ENCODE results near the gene ARFGAP2. TPM values are rescaled to one million over a fixed set of nuclear protein-coding genes. Genes with fewer than 3 reads are reported as not detected.
A peak's percentile ranks its signal among the peaks of the same experiment; 100 is the strongest.

ARFGAP2 gene
- total and polyA plus RNA-seq, 4 donors, result 51.2 to 140 (median 94.1) TPM

- no peak overlapping the region for H3K27ac ChIP-seq (ENCODE audit: low read depth in 1 of 2, low read length in 1 of 2)
These were observed 18.9 kb downstream of the ARFGAP2 start for GRCh38 chr11:47157805-47158204.

GRCh38 chr11:47156951-47157350 lies 19.7 kb downstream of the ARFGAP2 start:
- Histone ChIP-seq H3K36me3 (ENCODE audit: control insufficient read depth in 4 of 4, insufficient read depth in 4 of 4, low read length in 4 of 4) (peaks cover 0 to 8% (median 1%) of the 10 kb centered on the region in 4 donors), H3K9ac (ENCODE audit: insufficient read depth in 1 of 2, low read length in 2 of 2) (no peak overlapping the region), H3K4me1 (ENCODE audit: control insufficient read depth in 5 of 5, insufficient read depth in 5 of 5, low read length in 5 of 5) (peaks cover 0 to 45% (median 4%) of the 10 kb centered on the region in 5 donors), H3K27me3 (ENCODE audit: control insufficient read depth in 3 of 3, insufficient read depth in 3 of 3, low read length in 2 of 3) (no peaks in the 10 kb centered on the region), H3K9me3 (ENCODE audit: control insufficient read depth in 4 of 4, insufficient read depth in 3 of 4, low read length in 3 of 4) (no peaks in the 10 kb centered on the region), H3K4me3 (no peak overlapping the region), H3K27ac (ENCODE audit: low read depth in 1 of 2, low read length in 1 of 2) (no peak overlapping the region)
- no peak for ATAC-seq (ENCODE audit: insufficient read depth, low FRiP score)
- TF ChIP-seq CTCF (IDR thresholded peaks at IDR 0.05; ENCODE audit: control extremely low read depth, extremely low read depth), result no peak
- DNase-seq, result no peak
- WGBS, 2 donors, result 92 to 93% methylated on average over 20 of the region's 20 CpGs

More at GRCh38 chr11:47157805-47158204, 18.9 kb downstream of the ARFGAP2 start:
- H3K9me3 ChIP-seq (ENCODE audit: control insufficient read depth in 4 of 4, insufficient read depth in 3 of 4, low read length in 3 of 4), result no peaks in the 10 kb centered on the region
- H3K36me3 ChIP-seq (ENCODE audit: control insufficient read depth in 4 of 4, insufficient read depth in 4 of 4, low read length in 4 of 4), result peaks cover 0 to 8% (median 1%) of the 10 kb centered on the region in 4 donors
- 78 to 82% methylated on average over 8 of the region's 8 CpGs for WGBS, 2 donors
- H3K9ac ChIP-seq (ENCODE audit: insufficient read depth in 1 of 2, low read length in 2 of 2), result no peak overlapping the region
- H3K27me3 ChIP-seq (ENCODE audit: control insufficient read depth in 3 of 3, insufficient read depth in 3 of 3, low read length in 2 of 3), result no peaks in the 10 kb centered on the region
- DNase-seq (peak; percentile 61 to 76 (median 72)), ATAC-seq (ENCODE audit: insufficient read depth, low FRiP score) (no peak)
- no peak for TF ChIP-seq CTCF (IDR thresholded peaks at IDR 0.05; ENCODE audit: control extremely low read depth, extremely low read depth)
- H3K4me1 ChIP-seq (ENCODE audit: control insufficient read depth in 5 of 5, insufficient read depth in 5 of 5, low read length in 5 of 5), result peaks cover 0 to 40% (median 5%) of the 10 kb centered on the region in 5 donors
- H3K4me3 ChIP-seq, result no peak overlapping the region

DNA sequence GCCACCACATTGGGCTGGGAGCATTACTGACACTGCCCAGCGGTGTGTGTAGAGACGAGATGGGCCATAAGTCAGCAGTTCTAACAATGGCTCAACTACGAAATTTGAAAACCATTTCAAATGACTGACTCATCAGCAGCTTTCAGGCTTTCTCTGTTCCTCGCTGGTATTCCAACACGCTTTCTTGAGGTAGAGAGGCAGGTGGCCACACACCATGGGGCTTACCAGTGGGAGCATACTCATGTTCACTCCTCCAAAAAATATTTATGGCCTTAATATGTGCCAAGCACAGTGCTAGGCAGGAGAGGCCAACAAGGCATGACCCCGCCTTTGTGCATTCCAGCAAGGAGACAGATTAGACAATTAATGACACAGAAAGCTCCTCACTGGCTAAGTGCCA lies 20.3 kb downstream of the ARFGAP2 start:
- no peak overlapping the region for H3K4me3 ChIP-seq
- H3K4me1 ChIP-seq (ENCODE audit: control insufficient read depth in 5 of 5, insufficient read depth in 5 of 5, low read length in 5 of 5), result peaks cover 0 to 45% (median 4%) of the 10 kb centered on the region in 5 donors
- no peaks in the 10 kb centered on the region for H3K27me3 ChIP-seq (ENCODE audit: control insufficient read depth in 3 of 3, insufficient read depth in 3 of 3, low read length in 2 of 3)
- no peaks in the 10 kb centered on the region for H3K9me3 ChIP-seq (ENCODE audit: control insufficient read depth in 4 of 4, insufficient read depth in 3 of 4, low read length in 3 of 4)
- H3K9ac ChIP-seq (ENCODE audit: insufficient read depth in 1 of 2, low read length in 2 of 2), result no peak overlapping the region
- TF ChIP-seq CTCF (IDR thresholded peaks at IDR 0.05; ENCODE audit: control extremely low read depth, extremely low read depth), result no peak
- DNase-seq (no peak), ATAC-seq (ENCODE audit: insufficient read depth, low FRiP score) (no peak)
- 92 to 94% methylated on average over 6 of the region's 6 CpGs for WGBS, 2 donors
- H3K36me3 ChIP-seq (ENCODE audit: control insufficient read depth in 4 of 4, insufficient read depth in 4 of 4, low read length in 4 of 4), result peaks cover 0 to 8% (median 1%) of the 10 kb centered on the region in 4 donors
- H3K27ac ChIP-seq (ENCODE audit: low read depth in 1 of 2, low read length in 1 of 2), result no peak overlapping the region

DNA sequence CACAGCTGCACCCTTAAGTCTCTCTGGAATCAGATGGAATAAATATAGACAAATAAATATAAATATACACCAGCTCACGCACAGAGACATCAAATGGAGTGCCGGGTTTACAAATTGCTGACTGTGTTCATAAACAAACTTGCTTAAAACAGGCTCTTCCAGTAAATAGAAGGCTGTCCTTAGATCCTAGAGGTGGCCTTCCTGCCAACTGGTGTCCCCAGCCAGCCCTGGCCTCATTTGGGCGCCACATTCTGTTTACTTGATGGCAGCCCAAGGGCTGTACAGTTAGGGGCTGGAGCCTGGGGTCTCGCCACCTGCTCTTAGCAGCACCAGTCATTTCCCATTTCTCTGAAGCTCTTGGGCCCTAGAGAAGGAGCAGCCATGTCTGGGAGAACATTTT lies 20.8 kb downstream of the ARFGAP2 start:
- no peak overlapping the region for H3K9ac ChIP-seq (ENCODE audit: insufficient read depth in 1 of 2, low read length in 2 of 2)
- no peak overlapping the region for H3K4me3 ChIP-seq
- 82 to 87% methylated on average over 4 of the region's 4 CpGs for WGBS, 2 donors
- no peaks in the 10 kb centered on the region for H3K9me3 ChIP-seq (ENCODE audit: control insufficient read depth in 4 of 4, insufficient read depth in 3 of 4, low read length in 3 of 4)
- no peak for ATAC-seq (ENCODE audit: insufficient read depth, low FRiP score)
- H3K27me3 ChIP-seq (ENCODE audit: control insufficient read depth in 3 of 3, insufficient read depth in 3 of 3, low read length in 2 of 3), result no peaks in the 10 kb centered on the region
- TF ChIP-seq CTCF (IDR thresholded peaks at IDR 0.05; ENCODE audit: control extremely low read depth, extremely low read depth), result no peak
- peaks cover 0 to 8% (median 1%) of the 10 kb centered on the region in 4 donors for H3K36me3 ChIP-seq (ENCODE audit: control insufficient read depth in 4 of 4, insufficient read depth in 4 of 4, low read length in 4 of 4)
- H3K27ac ChIP-seq (ENCODE audit: low read depth in 1 of 2, low read length in 1 of 2), result no peak overlapping the region
- peaks cover 0 to 45% (median 4%) of the 10 kb centered on the region in 5 donors for H3K4me1 ChIP-seq (ENCODE audit: control insufficient read depth in 5 of 5, insufficient read depth in 5 of 5, low read length in 5 of 5)
- peak; percentile 48 to 58 (median 50) for DNase-seq
